Measurements from ENCODE around the gene ARHGAP42. TPM values are rescaled to one million over a fixed set of nuclear protein-coding genes. Genes with fewer than 3 reads are reported as not detected.

ARHGAP42 gene
- total and polyA plus RNA-seq, 4 donors, result 3.8 to 17.2 (median 12.0) TPM

- DNase-seq (ENCODE audit: low spot score), result no peak
- Histone ChIP-seq H3K36me3 (ENCODE audit: control insufficient read depth in 4 of 4, insufficient read depth in 3 of 4, low read depth in 1 of 4, low read length in 3 of 4) (no peaks in the 10 kb centered on the region), H3K9ac (ENCODE audit: low read depth in 1 of 2, low read length in 2 of 2) (no peak overlapping the region), H3K4me1 (ENCODE audit: control insufficient read depth in 4 of 4, insufficient read depth in 4 of 4, low read length in 3 of 4) (peaks cover 0 to 3% (median under 1%) of the 10 kb centered on the region in 4 donors), H3K27ac (ENCODE audit: low read depth in 1 of 2, low read length in 2 of 2) (no peak overlapping the region), H3K9me3 (ENCODE audit: control insufficient read depth in 4 of 4, low read length in 3 of 4) (no peaks in the 10 kb centered on the region), H3K27me3 (ENCODE audit: control insufficient read depth in 4 of 4, insufficient read depth in 4 of 4, low read length in 3 of 4) (peaks cover 0 to 3% (median 1%) of the 10 kb centered on the region in 4 donors), H3K4me3 (ENCODE audit: low read depth in 1 of 3, low read length in 3 of 3) (no peak overlapping the region)
- WGBS, result 81% methylated on average over 1 of the region's 1 CpG
- TF ChIP-seq ATF3 (IDR thresholded peaks at IDR 0.05) (no peak), ZBTB33 (IDR thresholded peaks at IDR 0.05) (no peak), TAF1 (conservative IDR thresholded peaks at IDR 0.05) (no peak), REST (IDR thresholded peaks at IDR 0.05) (no peak), HNF4G (IDR thresholded peaks at IDR 0.05) (no peak), RXRA (IDR thresholded peaks at IDR 0.05) (no peak), CTCF (IDR thresholded peaks at IDR 0.05; ENCODE audit: low read depth, low read length, missing input control) (no peak), YY1 (IDR thresholded peaks at IDR 0.05) (no peak), FOXA1 (IDR thresholded peaks at IDR 0.05) (no peak), RAD21 (IDR thresholded peaks at IDR 0.05) (no peak), FOXA2 (IDR thresholded peaks at IDR 0.05) (no peak), HNF4A (conservative IDR thresholded peaks at IDR 0.05) (no peak), GABPA (IDR thresholded peaks at IDR 0.05 in 1 of 2, conservative IDR thresholded peaks at IDR 0.05 in 1 of 2) (no peak), NR2F2 (IDR thresholded peaks at IDR 0.05) (no peak), EGR1 (IDR thresholded peaks at IDR 0.05; ENCODE audit: low read depth in 2 of 2) (no peak), SP1 (IDR thresholded peaks at IDR 0.05) (no peak), MAX (IDR thresholded peaks at IDR 0.05) (no peak), JUND (IDR thresholded peaks at IDR 0.05) (no peak)
Measured at GRCh38 chr11:101019870-101020269, 332.8 kb downstream of the ARHGAP42 start.

All from liver (tissue), 9 donors.